ENCODE results near the gene CD83. TPM values are rescaled to one million over a fixed set of nuclear protein-coding genes. Genes with fewer than 3 reads are reported as not detected.

CD83 gene
- total RNA-seq, 1 experiment from 2014 or later: 5.5 TPM

- TF ChIP-seq ATF6 (CRISPR knock-in tag; IDR thresholded peaks at IDR 0.05) (no peak), ZNF138 (CRISPR knock-in tag; conservative IDR thresholded peaks at IDR 0.05) (no peak), PRRX2 (CRISPR knock-in tag; IDR thresholded peaks at IDR 0.05) (no peak), ZNF416 (CRISPR knock-in tag; IDR thresholded peaks at IDR 0.05) (no peak)
- TF ChIP-seq, protein P1, sequence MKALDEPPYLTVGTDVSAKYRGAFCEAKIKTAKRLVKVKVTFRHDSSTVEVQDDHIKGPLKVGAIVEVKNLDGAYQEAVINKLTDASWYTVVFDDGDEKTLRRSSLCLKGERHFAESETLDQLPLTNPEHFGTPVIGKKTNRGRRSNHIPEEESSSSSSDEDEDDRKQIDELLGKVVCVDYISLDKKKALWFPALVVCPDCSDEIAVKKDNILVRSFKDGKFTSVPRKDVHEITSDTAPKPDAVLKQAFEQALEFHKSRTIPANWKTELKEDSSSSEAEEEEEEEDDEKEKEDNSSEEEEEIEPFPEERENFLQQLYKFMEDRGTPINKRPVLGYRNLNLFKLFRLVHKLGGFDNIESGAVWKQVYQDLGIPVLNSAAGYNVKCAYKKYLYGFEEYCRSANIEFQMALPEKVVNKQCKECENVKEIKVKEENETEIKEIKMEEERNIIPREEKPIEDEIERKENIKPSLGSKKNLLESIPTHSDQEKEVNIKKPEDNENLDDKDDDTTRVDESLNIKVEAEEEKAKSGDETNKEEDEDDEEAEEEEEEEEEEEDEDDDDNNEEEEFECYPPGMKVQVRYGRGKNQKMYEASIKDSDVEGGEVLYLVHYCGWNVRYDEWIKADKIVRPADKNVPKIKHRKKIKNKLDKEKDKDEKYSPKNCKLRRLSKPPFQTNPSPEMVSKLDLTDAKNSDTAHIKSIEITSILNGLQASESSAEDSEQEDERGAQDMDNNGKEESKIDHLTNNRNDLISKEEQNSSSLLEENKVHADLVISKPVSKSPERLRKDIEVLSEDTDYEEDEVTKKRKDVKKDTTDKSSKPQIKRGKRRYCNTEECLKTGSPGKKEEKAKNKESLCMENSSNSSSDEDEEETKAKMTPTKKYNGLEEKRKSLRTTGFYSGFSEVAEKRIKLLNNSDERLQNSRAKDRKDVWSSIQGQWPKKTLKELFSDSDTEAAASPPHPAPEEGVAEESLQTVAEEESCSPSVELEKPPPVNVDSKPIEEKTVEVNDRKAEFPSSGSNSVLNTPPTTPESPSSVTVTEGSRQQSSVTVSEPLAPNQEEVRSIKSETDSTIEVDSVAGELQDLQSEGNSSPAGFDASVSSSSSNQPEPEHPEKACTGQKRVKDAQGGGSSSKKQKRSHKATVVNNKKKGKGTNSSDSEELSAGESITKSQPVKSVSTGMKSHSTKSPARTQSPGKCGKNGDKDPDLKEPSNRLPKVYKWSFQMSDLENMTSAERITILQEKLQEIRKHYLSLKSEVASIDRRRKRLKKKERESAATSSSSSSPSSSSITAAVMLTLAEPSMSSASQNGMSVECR (CRISPR knock-in tag; IDR thresholded peaks at IDR 0.05; ENCODE audit: borderline replicate concordance): no peak
These were observed 38.1 kb upstream of the CD83 start (continued) for GRCh38 chr6:14079433-14079832.

GRCh38 chr6:14079971-14080370 lies 37.6 kb upstream of the CD83 start:
- Mint-ChIP-seq H3K27ac (no peak overlapping the region), H3K4me1 (peaks cover 17% of the 10 kb centered on the region), H3K27me3 (ENCODE audit: low read depth) (no peaks in the 10 kb centered on the region; the same call in 1 of the 2 replicates), H3K36me3 (no peaks in the 10 kb centered on the region), H3K9me3 (no peaks in the 10 kb centered on the region), H3K4me3 (no peak overlapping the region)
- DNase-seq (ENCODE audit: low spot score): no peak
- TF ChIP-seq, protein P2, sequence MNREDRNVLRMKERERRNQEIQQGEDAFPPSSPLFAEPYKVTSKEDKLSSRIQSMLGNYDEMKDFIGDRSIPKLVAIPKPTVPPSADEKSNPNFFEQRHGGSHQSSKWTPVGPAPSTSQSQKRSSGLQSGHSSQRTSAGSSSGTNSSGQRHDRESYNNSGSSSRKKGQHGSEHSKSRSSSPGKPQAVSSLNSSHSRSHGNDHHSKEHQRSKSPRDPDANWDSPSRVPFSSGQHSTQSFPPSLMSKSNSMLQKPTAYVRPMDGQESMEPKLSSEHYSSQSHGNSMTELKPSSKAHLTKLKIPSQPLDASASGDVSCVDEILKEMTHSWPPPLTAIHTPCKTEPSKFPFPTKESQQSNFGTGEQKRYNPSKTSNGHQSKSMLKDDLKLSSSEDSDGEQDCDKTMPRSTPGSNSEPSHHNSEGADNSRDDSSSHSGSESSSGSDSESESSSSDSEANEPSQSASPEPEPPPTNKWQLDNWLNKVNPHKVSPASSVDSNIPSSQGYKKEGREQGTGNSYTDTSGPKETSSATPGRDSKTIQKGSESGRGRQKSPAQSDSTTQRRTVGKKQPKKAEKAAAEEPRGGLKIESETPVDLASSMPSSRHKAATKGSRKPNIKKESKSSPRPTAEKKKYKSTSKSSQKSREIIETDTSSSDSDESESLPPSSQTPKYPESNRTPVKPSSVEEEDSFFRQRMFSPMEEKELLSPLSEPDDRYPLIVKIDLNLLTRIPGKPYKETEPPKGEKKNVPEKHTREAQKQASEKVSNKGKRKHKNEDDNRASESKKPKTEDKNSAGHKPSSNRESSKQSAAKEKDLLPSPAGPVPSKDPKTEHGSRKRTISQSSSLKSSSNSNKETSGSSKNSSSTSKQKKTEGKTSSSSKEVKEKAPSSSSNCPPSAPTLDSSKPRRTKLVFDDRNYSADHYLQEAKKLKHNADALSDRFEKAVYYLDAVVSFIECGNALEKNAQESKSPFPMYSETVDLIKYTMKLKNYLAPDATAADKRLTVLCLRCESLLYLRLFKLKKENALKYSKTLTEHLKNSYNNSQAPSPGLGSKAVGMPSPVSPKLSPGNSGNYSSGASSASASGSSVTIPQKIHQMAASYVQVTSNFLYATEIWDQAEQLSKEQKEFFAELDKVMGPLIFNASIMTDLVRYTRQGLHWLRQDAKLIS (CRISPR knock-in tag; IDR thresholded peaks at IDR 0.05; ENCODE audit: borderline replicate concordance): no peak
- TF ChIP-seq FOXP4 (CRISPR knock-in tag; IDR thresholded peaks at IDR 0.05) (no peak), ZNF423 (CRISPR knock-in tag; IDR thresholded peaks at IDR 0.05) (no peak), PRDM15 (CRISPR knock-in tag; IDR thresholded peaks at IDR 0.05) (no peak), ESRRA (CRISPR knock-in tag; IDR thresholded peaks at IDR 0.05; ENCODE audit: borderline replicate concordance) (no peak), ZNF317 (CRISPR knock-in tag; IDR thresholded peaks at IDR 0.05; ENCODE audit: borderline replicate concordance, low read depth) (no peak), ATF3 (CRISPR knock-in tag; conservative IDR thresholded peaks at IDR 0.05) (no peak)
- TF ChIP-seq, protein P3, sequence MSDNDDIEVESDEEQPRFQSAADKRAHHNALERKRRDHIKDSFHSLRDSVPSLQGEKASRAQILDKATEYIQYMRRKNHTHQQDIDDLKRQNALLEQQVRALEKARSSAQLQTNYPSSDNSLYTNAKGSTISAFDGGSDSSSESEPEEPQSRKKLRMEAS (CRISPR knock-in tag; IDR thresholded peaks at IDR 0.05): no peak
- TF ChIP-seq, protein P4, sequence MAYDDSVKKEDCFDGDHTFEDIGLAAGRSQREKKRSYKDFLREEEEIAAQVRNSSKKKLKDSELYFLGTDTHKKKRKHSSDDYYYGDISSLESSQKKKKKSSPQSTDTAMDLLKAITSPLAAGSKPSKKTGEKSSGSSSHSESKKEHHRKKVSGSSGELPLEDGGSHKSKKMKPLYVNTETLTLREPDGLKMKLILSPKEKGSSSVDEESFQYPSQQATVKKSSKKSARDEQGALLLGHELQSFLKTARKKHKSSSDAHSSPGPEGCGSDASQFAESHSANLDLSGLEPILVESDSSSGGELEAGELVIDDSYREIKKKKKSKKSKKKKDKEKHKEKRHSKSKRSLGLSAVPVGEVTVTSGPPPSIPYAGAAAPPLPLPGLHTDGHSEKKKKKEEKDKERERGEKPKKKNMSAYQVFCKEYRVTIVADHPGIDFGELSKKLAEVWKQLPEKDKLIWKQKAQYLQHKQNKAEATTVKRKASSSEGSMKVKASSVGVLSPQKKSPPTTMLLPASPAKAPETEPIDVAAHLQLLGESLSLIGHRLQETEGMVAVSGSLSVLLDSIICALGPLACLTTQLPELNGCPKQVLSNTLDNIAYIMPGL (CRISPR knock-in tag; IDR thresholded peaks at IDR 0.05): no peak
- CTCF ChIA-PET: interaction anchor here (1.0 kb wide), 1 partner anchor 13 kb away, joined by 3 read pairs; no protein-coding TSS in a partner anchor
- POLR2A ChIA-PET: no interaction called here
- no peak for ATAC-seq

Data from WTC11 (cell line).